GM12878 (cell line): ENCODE measurements around the gene CFAP410. TPM values are rescaled to one million over a fixed set of nuclear protein-coding genes. Genes with fewer than 3 reads are reported as not detected.

Source experiments
- ATAC-seq: fragments of 200-7000 bp; cut with Tn5 transposase; 3 replicates; pipeline ENCODE4 v1.9.1; 2020; ENCODE audit warnings: mild to moderate bottlenecking, moderate library complexity
- BruUV-seq: library from RNA; stranded (reverse); fragments of 400-500 nt; replicated peaks from 2 replicates; lab custom pipeline; 2021; lab: Mats Ljungman, UMichigan
- CTCF ChIA-PET: fragments of 300-600 bp; sonication (Branson Sonifier 250); formaldehyde crosslinking; extraction: SDS; loops from one replicate; lab custom pipeline; 2021; ENCODE audit warnings: inconsistent platforms; lab: Yijun Ruan, JAX
- POLR2A ChIA-PET: fragments of 350-600 bp; formaldehyde crosslinking; extraction: SDS; loops from one replicate; lab custom pipeline; 2021; ENCODE audit warnings: inconsistent platforms; lab: Charles Lee
- RAD21 ChIA-PET: fragments of 300-600 bp; sonication (Branson Sonifier 250); formaldehyde crosslinking; loops from one replicate; lab custom pipeline; 2023; ENCODE audit warnings: antibody characterized with exemption; ENCODE audit not compliant: unreplicated experiment; lab: Charles Lee
- SMC1A ChIA-PET: fragments of 300-600 bp; sonication (Branson Sonifier 250); formaldehyde crosslinking; loops from one replicate; lab custom pipeline; 2023; ENCODE audit not compliant: unreplicated experiment, uncharacterized antibody; lab: Charles Lee
- DNase-seq: peaks from one replicate; pipeline ENCODE4 v3.0.0-alpha.2; 2011; ENCODE audit warnings: low read depth, low spot score
- FAIRE-seq: peaks from 3 replicates; lab custom pipeline; 2011; peaks lifted over from hg19 to GRCh38; lab: Jason Lieb, UNC
- H2AFZ ChIP-seq: 2 replicates; pipeline ENCODE4 v1.6.0; 2011; ENCODE audit warnings: low read depth, low read length, control low read depth; ENCODE audit not compliant: control insufficient read depth
- H3K27ac ChIP-seq: 2 replicates; pipeline ENCODE4 v1.5.1; 2011; ENCODE audit warnings: control low read depth; ENCODE audit not compliant: control insufficient read depth, insufficient read depth
- H3K27me3 ChIP-seq, 2 experiments: replicated peaks in 1 of 2; 2 replicates each; pipeline versions ENCODE4 v1.6.0 to v1.6.1; 2011; ENCODE audit warnings: low read length in 1 of 2; ENCODE audit not compliant: control insufficient read depth in 2 of 2, insufficient read depth in 2 of 2
- H3K36me3 ChIP-seq, 2 experiments: 2 replicates each; pipeline ENCODE4 v1.5.1; 2011; ENCODE audit warnings: low read length in 1 of 2; ENCODE audit not compliant: control insufficient read depth in 2 of 2, insufficient read depth in 2 of 2
- H3K4me1 ChIP-seq: 2 replicates; pipeline ENCODE4 v1.6.1; 2011; ENCODE audit warnings: mild to moderate bottlenecking, low read length, moderate library complexity, mixed read lengths; ENCODE audit not compliant: control insufficient read depth, insufficient read depth
- H3K4me2 ChIP-seq: 2 replicates; pipeline ENCODE4 v1.6.0; 2011; ENCODE audit warnings: control low read depth; ENCODE audit not compliant: control insufficient read depth, insufficient read depth
- H3K4me3 ChIP-seq: fragments of 200-600 bp; sonication (generic); 2 replicates; pipeline ENCODE4 v1.5.1; 2016
- H3K79me2 ChIP-seq: 2 replicates; pipeline ENCODE4 v1.6.0; 2011; ENCODE audit warnings: low read length; ENCODE audit not compliant: control insufficient read depth, insufficient read depth
- H3K9ac ChIP-seq: 2 replicates; pipeline ENCODE4 v1.8.0; 2011; ENCODE audit warnings: low read length, control low read depth, mixed read lengths; ENCODE audit not compliant: control insufficient read depth, insufficient read depth
- H3K9me3 ChIP-seq: replicated peaks from 3 replicates; pipeline ENCODE4 v1.5.1; 2011; ENCODE audit warnings: mild to moderate bottlenecking, low read length; ENCODE audit not compliant: control insufficient read depth, insufficient read depth
- H4K20me1 ChIP-seq: 2 replicates; pipeline ENCODE4 v1.6.0; 2011; ENCODE audit not compliant: control insufficient read depth, insufficient read depth
- ATF2 ChIP-seq: IDR thresholded peaks from 2 replicates; pipeline ENCODE4 v1.6.1; 2012; ENCODE audit warnings: low read length, inconsistent platforms
- BACH1 ChIP-seq: fragments of 450-650 bp; IDR thresholded peaks from 2 replicates; pipeline ENCODE4 v1.6.1; 2017; ENCODE audit warnings: mild to moderate bottlenecking, borderline replicate concordance
- CBX5 ChIP-seq: sonication (generic); IDR thresholded peaks from 2 replicates; pipeline ENCODE4 v1.6.1; 2016; ENCODE audit warnings: low read depth, moderate library complexity, mild to moderate bottlenecking, inconsistent platforms
- CREB1 ChIP-seq: IDR thresholded peaks from 2 replicates; pipeline ENCODE4 v1.6.1; 2012; ENCODE audit warnings: low read depth, mild to moderate bottlenecking, inconsistent platforms
- IKZF2 ChIP-seq, 2 experiments: fragments of 450-650 bp; IDR thresholded peaks; 2 replicates each; pipeline ENCODE4 v1.6.1; 2017; ENCODE audit warnings: mild to moderate bottlenecking in 2 of 2, moderate library complexity in 2 of 2
- KDM1A ChIP-seq: fragments of 200-600 bp; sonication (generic); IDR thresholded peaks from 2 replicates; pipeline ENCODE4 v1.6.1; 2016; ENCODE audit warnings: borderline replicate concordance
- KLF5 ChIP-seq: fragments of 450-650 bp; IDR thresholded peaks from 2 replicates; pipeline ENCODE4 v1.6.1; 2014; ENCODE audit warnings: mild to moderate bottlenecking; ENCODE audit not compliant: partially characterized antibody
- LARP7 ChIP-seq: fragments of 450-650 bp; IDR thresholded peaks from 2 replicates; pipeline ENCODE4 v1.6.1; 2017; ENCODE audit warnings: mild to moderate bottlenecking
- MYC ChIP-seq: IDR thresholded peaks from 2 replicates; pipeline ENCODE4 v1.6.1; 2011; ENCODE audit warnings: mild to moderate bottlenecking, low read length, moderate library complexity, inconsistent platforms; ENCODE audit not compliant: insufficient read depth, insufficient replicate concordance, insufficient read length, severe bottlenecking
- NFIC ChIP-seq: IDR thresholded peaks from 2 replicates; pipeline ENCODE4 v1.6.1; 2012; ENCODE audit warnings: low read depth, mild to moderate bottlenecking, inconsistent platforms, low read length, moderate library complexity
- PML ChIP-seq: IDR thresholded peaks from 2 replicates; pipeline ENCODE4 v1.6.1; 2012; ENCODE audit warnings: low read length, inconsistent platforms
- RELA ChIP-seq: fragments of 450-650 bp; IDR thresholded peaks from 2 replicates; pipeline ENCODE4 v1.8.0; 2014; ENCODE audit warnings: borderline replicate concordance; ENCODE audit not compliant: partially characterized antibody
- RELB ChIP-seq: fragments of 450-650 bp; IDR thresholded peaks from 2 replicates; pipeline ENCODE4 v1.6.1; 2017; ENCODE audit warnings: low read depth, mild to moderate bottlenecking, moderate library complexity
- SP1 ChIP-seq: IDR thresholded peaks from one replicate; pipeline ENCODE4 v1.6.1; 2011; ENCODE audit warnings: low read depth, low read length
- TCF3 ChIP-seq: IDR thresholded peaks from 2 replicates; pipeline ENCODE4 v1.6.1; 2012; ENCODE audit warnings: low read depth, mild to moderate bottlenecking, low read length, borderline replicate concordance; ENCODE audit not compliant: insufficient read depth
- WGBS: methylation state at CpG from one replicate; pipeline ENCODE4 v1.1.6; 2016; ENCODE audit warnings: low lambda C conversion rate; ENCODE audit not compliant: insufficient replicate concordance, insufficient coverage; ENCODE audit errors: missing lambda C conversion rate; 5-methylcytosine and 5-hydroxymethylcytosine counted together
- in situ Hi-C: fragments of 300-500 bp; cut with MboI; formaldehyde crosslinking; loops from 9 replicates; pipeline ENCODE4 v1.14.3; 2018; ENCODE audit warnings: mixed read lengths
- intact Hi-C: fragments of 100-400 bp; cut with micrococcal nuclease; formaldehyde crosslinking; loops from one replicate; pipeline ENCODE4 v1.14.2; 2022; ENCODE audit not compliant: unreplicated experiment
- polyA plus RNA-seq, 11 experiments: library from polyadenylated mRNA; depleted of rRNA in 4 of 11; unstranded in 6 of 11; stranded (reverse) in 5 of 11; fragments of >200 nt; fragmentation: Nextera tagmentation in 4 of 11; fragmentation: Illumina TruSeq in 1 of 11; extraction: Ambion mirVana in 4 of 11; extraction: Trizol in 1 of 11; gene quantifications; 1 replicate in 1 of 11; 2 replicates in 10 of 11; pipeline versions ENCODE4 v1.2.1 to v1.2.3, GENCODE V29; 2011 to 2016; ENCODE audit warnings: inconsistent platforms in 2 of 11, missing spikeins in 2 of 11, low read depth in 1 of 11
- total RNA-seq, 4 experiments: library from RNA; depleted of rRNA in 3 of 4; stranded (reverse); fragments of >200 nt in 3 of 4; fragmentation: Illumina TruSeq in 1 of 4; extraction: Trizol in 1 of 4; gene quantifications; 2 replicates each; pipeline versions ENCODE4 v1.2.1 to v1.2.3, GENCODE V29; 2013 to 2021
- TF ChIP-seq, protein P1 (sequence below): IDR thresholded peaks from 2 replicates; pipeline ENCODE4 v1.6.1; 2011; ENCODE audit warnings: low read depth, low read length, improper control_type of control experiment, borderline replicate concordance
- TF ChIP-seq, protein P2 (sequence below): fragments of 450-650 bp; formaldehyde crosslinking; IDR thresholded peaks from 2 replicates; pipeline ENCODE4 v1.4.0; 2020; ENCODE audit warnings: mild to moderate bottlenecking, moderate library complexity

The CFAP410 gene
- total and polyA plus RNA-seq, 10 of the 15 experiments (the other 5 are each of a cell fraction or from before 2014, with no cell fraction given), result 0.14 to 24.8 (median 11.3) TPM

DNA sequence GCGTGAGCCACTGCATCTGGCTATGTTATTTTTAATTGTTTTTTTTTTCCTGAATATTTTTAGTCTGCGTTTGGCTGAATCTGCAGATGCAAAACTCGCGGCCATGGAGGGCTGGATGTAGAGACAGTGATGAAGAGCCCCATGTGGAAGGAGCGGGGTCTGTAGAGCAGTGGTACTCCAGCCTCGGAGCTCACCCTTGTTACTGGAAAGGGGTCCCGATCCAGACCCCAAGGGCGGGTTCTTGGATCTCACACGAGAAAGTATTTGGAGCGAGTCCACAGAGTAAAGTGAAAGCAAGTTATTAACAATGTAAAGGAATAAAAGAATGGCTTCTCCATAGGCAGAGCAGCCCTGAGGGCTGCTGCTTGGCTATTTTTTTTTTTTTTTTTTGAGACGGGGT is 17.0 kb upstream of the CFAP410 start:
- SMC1A ChIA-PET, result interaction anchor here (0.7 kb wide), 1 partner anchor 14 kb away, joined by 3 read pairs; no protein-coding TSS in a partner anchor
- POLR2A ChIA-PET, result no interaction called here
- in situ Hi-C loops (no loop called here), intact Hi-C loops (no loop called here)
- no peak for DNase-seq
- Histone ChIP-seq H3K27me3 (no peaks in the 10 kb centered on the region), H3K79me2 (peaks cover 15% of the 10 kb centered on the region), H3K9ac (no peak overlapping the region), H2AFZ (no peak overlapping the region), H3K4me3 (no peak overlapping the region), H3K4me1 (peaks cover 22% of the 10 kb centered on the region), H3K9me3 (no peaks in the 10 kb centered on the region; the same call in 2 of the 3 replicates), H3K4me2 (no peak overlapping the region), H3K27ac (no peak overlapping the region), H4K20me1 (no peaks in the 10 kb centered on the region), H3K36me3 (peaks cover 0 to 5% of the 10 kb centered on the region in 2 experiments; a peak in 1 of 4 replicates)
- FAIRE-seq, result no peak
- RAD21 ChIA-PET, result no interaction called here
- TF ChIP-seq KLF5 (no peak), IKZF2 (IDR thresholded peaks at IDR 0.05) (no peak), RELB (no peak), NFIC (no peak), CREB1 (no peak), RELA (no peak), CBX5 (no peak), KDM1A (no peak), SP1 (no peak), MYC (no peak), LARP7 (no peak), TCF3 (no peak), PML (no peak), BACH1 (no peak), ATF2 (no peak)
- TF ChIP-seq, protein P1, sequence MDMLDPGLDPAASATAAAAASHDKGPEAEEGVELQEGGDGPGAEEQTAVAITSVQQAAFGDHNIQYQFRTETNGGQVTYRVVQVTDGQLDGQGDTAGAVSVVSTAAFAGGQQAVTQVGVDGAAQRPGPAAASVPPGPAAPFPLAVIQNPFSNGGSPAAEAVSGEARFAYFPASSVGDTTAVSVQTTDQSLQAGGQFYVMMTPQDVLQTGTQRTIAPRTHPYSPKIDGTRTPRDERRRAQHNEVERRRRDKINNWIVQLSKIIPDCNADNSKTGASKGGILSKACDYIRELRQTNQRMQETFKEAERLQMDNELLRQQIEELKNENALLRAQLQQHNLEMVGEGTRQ, result no peak
- TF ChIP-seq, protein P2, sequence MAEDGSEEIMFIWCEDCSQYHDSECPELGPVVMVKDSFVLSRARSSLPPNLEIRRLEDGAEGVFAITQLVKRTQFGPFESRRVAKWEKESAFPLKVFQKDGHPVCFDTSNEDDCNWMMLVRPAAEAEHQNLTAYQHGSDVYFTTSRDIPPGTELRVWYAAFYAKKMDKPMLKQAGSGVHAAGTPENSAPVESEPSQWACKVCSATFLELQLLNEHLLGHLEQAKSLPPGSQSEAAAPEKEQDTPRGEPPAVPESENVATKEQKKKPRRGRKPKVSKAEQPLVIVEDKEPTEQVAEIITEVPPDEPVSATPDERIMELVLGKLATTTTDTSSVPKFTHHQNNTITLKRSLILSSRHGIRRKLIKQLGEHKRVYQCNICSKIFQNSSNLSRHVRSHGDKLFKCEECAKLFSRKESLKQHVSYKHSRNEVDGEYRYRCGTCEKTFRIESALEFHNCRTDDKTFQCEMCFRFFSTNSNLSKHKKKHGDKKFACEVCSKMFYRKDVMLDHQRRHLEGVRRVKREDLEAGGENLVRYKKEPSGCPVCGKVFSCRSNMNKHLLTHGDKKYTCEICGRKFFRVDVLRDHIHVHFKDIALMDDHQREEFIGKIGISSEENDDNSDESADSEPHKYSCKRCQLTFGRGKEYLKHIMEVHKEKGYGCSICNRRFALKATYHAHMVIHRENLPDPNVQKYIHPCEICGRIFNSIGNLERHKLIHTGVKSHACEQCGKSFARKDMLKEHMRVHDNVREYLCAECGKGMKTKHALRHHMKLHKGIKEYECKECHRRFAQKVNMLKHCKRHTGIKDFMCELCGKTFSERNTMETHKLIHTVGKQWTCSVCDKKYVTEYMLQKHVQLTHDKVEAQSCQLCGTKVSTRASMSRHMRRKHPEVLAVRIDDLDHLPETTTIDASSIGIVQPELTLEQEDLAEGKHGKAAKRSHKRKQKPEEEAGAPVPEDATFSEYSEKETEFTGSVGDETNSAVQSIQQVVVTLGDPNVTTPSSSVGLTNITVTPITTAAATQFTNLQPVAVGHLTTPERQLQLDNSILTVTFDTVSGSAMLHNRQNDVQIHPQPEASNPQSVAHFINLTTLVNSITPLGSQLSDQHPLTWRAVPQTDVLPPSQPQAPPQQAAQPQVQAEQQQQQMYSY (CRISPR knock-in tag), result no peak
- ATAC-seq, result no peak
- no TSS peak for BruUV-seq
- WGBS, result 93% methylated on average over 10 of the region's 11 CpGs
- CTCF ChIA-PET, result no interaction called here
